T-helper 9 cell (primary cell): Measurements from ENCODE around the gene SMIM43.
"Not testable (repeated sequence)": the region's sequence is repeated elsewhere in the genome, so short reads cannot be mapped to it uniquely, and the experiment has no call there.

Source experiments
- DNase-seq: peaks from one replicate; pipeline ENCODE4 v3.0.0-alpha.2; 2020

Gene SMIM43

DNA sequence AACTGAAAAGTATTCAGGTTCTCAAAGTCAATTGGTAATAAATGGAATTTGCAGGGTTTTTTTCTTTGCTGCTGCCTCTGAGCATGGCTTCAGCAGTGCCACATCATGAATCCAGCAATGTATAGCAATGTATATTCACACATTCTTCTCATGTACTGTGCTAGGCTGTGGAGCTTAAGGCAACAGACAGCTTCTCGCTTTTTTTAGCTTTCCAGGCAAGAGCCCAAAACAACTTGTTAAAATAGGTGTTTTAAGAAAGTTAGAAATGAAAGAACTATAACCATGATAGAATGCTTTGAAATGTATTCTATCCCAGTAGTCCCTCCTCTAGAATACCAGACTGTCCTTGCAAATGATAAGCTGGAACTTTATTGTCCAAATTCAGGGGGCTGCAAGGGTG is 30.4 kb downstream of the SMIM43 start:
- DNase-seq, result no peak

DNA sequence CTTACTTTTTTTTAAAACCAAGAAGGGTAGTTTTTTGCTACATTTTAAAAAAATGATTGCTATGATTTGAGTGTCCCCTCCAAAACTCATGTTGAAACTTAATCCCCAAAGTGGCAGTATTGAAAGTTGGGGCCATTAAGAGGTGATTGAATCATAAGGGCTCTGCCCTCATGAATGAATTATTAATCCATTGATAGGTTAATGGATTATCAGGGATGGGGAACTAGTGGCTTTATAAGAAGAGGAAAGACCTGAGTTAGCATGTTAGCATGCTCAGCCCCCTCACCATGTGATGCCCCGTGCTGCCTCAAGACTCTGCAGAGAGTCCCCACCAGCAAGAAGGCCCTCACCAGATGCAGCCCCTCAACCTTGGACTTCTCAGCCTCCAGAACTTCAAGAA is 31.0 kb downstream of the SMIM43 start:
- DNase-seq, result no peak

DNA sequence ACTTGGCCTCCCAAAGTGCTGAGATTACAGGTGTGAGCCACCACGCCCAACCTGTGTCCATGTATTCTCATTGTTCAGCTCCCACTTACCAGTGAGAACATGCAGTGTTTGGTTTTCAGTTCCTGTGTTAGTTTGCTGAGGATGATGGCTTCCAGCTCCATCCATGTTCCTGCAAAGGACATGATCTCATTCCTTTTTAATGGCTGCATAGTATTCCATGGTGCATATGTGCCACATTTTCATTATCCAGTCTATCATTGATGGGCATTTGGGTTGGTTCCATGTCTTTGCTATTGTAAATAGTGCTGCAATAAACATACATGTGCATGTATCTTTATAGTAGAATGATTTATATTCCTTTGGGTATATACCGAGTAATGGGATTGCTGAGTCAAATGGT is 35.2 kb downstream of the SMIM43 start:
- DNase-seq, result not testable (repeated sequence)

DNA sequence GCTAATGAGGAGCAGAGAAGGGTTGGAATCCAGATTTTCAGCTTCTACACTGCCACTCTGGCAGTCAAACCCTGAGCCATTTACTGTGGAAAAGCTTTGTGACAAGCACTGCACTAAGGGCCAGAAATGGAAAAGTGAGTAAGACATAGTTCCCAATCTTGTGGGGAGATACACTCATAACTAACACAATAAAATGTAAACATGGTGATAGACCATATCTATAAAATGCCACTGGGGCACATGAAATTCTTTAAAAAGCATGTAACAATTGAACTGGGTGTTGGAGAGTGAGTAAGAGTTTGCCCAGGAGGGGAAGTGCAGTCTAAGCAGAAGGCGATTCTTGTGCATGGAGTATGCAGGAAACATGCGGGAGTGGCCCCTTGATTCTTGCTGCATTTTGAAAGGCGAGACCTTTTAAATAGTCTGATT is 36.2 kb downstream of the SMIM43 start:
- DNase-seq, result no peak

DNA sequence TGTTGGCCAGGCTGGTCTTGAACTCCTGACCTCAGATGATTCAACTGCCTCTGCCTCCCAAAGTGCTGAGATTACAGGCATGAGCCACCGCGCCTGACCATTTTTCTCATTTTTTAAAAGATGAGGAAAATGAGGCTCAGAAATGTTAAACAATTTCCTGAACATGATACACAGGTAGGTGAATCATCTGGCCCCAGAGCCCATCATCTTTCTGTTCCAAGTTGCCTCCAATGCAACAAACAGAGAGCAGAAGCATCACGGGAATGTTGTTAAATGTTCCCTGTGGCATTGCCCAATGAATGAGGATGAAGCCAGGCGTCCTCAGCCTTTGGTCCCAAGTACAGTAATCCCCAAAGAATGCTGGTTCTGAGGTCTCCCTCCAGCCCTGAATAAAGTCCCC is 36.9 kb downstream of the SMIM43 start:
- no peak for DNase-seq

DNA sequence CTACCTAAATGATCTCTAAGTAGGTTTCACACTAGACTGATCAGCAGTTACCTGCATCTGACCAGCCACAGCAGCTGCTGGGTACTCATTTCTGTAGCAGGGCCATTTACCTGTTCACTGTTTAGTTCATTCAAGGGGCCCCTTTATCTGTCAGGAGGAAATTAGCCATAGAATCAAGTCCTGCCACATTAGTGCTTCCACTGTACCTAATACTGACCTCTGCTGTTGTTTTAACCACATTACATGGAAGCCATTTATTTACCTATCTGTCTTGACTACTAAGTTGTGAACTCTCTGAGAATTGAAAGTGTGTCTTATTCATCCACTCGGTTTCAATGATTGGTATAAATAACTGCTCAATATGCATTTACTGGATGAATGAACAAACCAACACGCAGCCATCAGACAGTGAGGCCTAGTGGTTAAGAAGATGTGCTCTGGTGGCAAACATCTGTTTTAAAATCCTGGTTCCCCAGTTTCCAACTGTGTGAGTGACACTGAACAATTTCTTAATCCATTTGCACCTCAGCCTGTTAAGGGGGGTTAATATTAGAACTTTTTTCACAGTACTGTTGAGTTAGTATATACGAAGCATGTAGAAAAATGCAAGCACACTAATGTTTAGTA is 38.2 kb downstream of the SMIM43 start:
- no peak for DNase-seq

DNA sequence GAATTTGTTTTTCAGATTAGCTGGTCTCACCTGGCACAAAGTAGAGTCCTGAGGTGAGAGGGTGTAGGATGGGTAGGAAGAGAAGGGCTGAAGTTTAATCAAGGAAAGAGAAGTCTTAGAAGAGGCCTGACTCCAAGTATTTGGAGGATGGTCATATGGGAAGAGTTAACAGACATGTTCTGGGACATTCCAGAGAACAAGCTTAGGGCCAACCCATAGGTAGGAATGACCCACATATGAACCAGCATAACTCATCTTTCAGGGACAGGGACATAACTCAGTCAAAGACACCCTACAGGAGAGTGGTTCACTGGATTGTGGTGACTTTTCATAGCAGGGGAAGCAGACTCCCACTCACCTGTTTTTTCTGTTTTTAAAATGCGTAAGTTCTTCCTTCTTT is 40.3 kb downstream of the SMIM43 start:
- DNase-seq, result no peak

DNA sequence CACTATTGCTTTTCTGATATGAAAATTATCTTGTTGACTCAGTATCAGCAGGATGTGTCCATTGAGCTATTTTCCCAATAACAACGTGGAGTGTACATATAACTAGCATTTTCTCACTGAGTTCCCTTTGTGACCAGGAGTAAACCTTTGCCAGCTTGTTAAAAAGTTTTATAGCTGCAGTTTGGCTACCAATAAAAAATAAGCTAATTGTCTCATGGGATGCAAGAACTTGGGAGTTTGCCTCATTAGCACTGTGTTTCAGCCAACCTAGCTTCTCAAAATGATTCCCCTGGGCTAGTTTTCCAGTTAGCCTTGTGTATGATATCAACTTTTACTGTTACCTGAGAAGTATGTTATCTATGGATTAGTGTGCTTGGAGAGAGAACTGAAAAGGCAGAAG is 43.3 kb downstream of the SMIM43 start:
- DNase-seq, result no peak

DNA sequence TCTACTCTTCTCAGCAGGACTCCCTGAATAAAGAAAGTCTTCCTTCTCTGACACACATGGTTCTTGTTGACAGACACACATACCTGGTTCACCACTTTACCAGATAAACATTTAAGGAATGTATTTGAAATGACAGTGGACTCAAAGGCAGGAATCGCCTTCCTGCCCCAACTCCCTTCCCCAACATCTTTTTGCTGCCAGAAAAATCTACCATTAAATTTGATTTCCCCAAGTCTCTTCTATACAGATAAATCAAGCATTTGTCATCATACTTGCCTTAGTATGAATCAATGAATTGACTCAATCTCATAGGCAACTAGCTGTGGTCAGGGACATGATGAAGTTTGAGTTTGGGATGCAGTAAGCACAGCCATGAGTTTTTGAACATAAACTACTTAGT is 44.9 kb downstream of the SMIM43 start:
- no peak for DNase-seq

DNA sequence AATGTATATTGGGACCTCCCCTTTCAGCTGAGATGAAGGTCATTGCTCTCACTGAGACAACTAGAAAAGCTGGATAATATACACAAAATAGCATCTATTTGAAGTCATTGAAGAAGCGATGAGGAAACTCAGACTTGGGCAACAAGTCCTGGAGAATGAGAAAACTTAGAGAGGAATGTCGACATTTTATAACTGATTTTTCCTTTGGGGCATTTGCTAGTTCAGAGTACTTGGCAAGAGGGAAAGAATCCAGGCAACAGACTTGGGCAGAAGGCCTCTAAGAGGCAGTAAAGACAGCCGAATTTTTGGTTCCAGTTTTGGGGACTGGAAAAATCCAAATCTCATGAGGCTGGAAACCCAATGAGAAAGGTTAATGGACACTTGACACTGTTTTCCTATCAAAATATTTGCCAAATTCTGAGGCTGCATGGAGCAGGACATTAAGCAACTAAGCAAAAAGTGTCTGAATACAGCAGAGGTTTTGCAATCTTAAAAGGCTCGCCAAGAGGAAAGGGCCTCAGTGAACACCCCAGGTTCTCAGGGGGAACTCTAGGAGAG is 47.2 kb downstream of the SMIM43 start:
- DNase-seq, result no peak

DNA sequence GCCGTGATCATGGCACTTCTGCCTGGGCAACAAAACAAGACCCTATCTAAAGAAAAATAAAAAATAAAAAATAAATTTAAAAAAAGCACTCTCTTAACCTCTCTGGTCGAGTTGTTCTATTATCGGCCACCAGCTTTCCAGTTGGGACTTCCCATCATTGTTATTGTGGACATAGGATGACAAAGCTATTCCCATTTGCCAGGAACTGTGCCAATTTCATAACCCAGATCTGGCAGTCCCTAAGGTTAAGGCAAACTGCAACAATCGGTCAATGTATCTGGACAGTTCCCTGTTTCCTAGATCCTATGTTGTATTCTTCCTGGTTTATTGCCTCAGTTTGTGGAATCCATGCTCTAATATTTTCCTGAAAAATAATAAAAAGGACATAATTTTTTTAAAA is 50.4 kb downstream of the SMIM43 start:
- DNase-seq, result no peak

DNA sequence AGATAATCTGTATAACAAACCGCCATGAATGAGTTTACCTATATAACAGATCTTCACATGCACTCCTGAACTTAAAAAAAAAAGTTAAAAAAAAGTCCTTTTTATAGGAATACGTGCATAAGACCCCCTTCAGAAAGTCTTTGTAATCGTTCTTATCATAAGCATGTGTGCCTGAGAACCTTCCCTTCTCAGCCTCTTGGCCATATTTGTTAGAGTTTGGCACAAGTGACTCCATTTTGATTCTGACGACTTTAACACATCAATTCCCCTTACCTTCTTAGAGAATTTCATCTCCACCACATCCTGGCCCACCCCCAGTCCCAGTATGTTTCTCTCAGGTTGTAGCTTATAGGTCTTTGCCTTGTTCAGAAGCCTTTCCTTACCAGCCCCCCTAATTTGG is 52.2 kb downstream of the SMIM43 start:
- DNase-seq, result no peak

DNA sequence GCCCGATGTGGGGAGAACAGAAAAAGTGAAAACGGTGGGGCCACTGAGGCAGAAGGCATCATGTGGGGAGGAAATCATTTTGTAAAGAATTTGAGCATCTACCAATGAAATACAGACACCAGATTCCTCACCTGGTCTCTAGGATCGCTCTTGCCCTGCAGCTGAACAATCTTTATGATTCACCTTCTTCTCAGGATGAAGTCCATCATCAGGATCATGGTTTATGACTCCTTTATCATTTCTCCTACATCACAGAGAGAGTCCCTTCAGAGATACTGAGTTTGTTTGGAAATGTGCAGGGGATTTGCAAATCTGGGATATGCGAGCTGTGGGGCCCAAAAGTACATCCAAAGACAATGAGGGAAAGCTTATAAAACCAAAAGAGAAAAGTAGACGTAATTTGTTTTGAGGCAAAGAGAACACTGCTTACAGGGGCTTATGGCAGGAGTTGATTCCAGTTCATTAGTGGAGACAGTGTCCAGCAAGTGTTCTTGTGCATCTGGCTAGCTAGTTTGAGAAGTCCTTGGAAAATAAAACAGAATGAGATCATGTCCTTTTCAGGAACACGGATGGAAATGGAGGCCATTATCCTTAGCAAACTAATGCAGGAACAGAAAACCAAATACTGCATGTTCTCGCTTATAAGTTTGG is 52.8 kb downstream of the SMIM43 start:
- DNase-seq, result no peak

DNA sequence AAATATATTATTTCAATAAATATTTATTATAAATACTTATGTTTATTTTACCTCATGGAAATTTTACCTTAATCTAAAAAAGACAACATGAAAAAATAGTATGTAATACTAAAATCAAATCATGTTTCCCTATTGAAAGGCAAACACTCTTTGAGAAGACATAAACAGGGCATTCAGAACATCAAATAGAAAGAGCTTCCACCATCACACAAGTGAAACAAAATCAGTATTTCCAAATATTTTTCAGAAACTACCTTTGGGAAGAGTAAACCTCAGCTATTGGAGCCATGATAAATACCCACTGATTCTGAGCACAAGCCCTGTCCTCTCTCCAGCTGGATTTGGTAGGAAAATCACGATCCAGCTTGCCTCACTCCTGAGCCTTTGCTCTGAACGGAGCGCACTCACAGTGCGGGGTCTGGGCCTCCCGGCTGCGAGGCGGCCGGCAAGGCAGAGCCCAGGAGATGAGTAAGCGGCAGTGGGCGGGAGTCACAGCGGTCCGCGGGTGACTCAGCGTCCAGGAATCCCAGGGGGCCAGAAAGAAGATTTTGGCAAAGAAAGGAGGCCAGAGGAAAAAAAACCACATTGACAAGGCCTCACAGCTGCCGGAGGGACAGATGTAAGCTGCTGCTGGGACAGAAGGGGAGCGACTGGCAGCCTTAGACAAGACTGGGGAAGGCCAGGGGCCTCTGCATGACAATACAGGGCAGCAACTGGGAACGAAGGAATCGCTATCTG is 53.5 kb downstream of the SMIM43 start:
- DNase-seq, result no peak

DNA sequence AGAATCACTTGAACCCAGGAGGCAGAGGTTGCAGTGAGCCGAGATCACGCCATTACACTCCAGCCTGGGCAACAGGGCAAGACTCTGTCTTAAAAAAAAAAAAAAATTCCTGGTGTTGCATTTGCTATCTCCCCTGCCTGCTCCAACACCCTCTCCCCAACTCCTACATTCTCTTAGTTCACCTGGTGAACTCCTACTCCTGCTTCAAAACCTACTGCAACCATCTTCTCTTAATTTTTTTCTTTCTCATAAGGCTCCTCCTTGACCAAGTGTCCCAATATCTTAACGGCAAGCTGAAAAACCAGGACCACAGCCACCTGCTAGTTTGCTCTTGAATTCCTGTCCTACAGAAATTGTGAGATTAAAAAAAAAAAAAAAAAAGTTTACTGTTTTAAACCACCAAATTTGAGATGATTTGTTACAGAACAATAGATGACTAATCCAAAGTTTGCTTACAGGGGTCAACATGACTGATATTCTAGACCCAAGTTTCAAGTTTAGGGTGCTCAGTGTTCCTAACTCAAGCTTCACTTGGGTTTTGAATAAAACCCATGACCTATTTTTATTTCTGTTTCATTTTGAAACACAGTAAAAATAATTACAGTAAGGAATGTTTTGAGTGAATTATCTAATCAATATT is 55.1 kb downstream of the SMIM43 start:
- no peak for DNase-seq
